HG03196 (cell line): ENCODE measurements around the gene HSPB1.
"Not testable (repeated sequence)": the region's sequence is repeated elsewhere in the genome, so short reads cannot be mapped to it uniquely, and the experiment has no call there.

Experiments
- ATAC-seq: cut with Tn5 transposase; IDR thresholded peaks from one replicate; pipeline ENCODE4 v1.9.1; 2021; ENCODE audit not compliant: unreplicated experiment

The HSPB1 gene

GRCh38 chr7:76303202-76304147 lies 1.0 kb downstream of the HSPB1 start:
- ATAC-seq = peak; percentile 32

DNA sequence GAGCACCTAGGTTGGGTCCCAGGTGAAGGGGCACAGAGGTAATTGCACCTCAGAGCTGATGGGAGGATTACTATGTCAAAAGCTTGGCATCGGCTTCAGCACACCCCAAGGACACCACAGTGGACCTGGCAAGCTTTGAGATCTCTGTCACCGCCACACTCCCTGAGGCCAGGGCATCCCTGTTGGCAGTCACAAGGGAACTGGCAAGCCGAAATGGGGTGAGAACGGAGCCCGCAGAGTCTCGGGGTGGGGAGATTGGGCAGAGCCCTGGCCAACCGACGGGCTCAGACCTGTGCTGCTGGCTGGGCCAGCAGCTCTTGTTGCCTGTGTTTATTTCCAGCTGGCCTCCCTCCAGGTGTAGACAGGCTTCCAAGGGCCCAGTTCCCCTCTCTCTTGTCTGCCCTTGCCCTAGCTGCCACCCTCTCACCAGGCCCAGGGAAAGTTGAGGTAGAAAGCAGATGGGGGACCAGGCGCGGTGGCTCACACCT lies 2.5 kb downstream of the HSPB1 start:
- ATAC-seq = no peak

- ATAC-seq = not testable (repeated sequence)
Measured at GRCh38 chr7:76308874-76309273, 6.4 kb downstream of the HSPB1 start.

DNA sequence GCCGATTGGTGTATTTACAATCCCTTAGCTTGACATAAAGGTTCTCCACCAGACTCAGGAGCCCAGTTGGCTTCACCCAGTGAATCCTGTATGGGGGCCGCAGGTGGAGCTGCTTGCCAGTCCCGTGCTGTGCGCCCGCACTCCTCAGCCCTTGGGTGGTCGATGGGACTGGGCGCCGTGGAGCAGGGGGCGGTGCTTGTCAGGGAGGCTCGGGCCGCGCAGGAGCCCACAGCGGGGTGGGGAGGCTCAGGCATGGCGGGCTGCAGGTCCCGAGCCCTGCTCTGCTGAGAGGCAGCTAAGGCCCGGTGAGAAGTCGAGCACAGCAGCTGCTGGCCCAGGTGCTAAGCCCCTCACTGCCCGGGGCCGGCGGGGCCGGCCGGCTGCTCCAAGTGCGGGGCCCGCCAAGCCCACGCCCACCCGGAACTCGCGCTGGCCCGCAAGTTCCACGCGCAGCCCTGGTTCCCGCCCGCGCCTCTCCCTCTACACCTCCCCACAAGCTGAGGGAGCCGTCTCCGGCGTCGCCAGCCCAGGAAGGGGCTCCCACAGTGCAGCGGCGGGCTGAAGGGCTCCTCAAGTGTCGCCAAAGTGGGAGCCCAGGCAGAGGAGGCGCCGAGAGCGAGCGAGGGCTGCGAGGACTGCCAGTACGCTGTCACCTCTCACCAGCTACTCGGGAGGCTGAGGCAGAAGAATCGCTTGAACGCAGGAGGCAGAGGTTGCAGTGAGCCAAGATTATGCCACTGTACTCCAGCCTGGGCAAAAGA lies 7.0 kb downstream of the HSPB1 start:
- ATAC-seq = not testable (repeated sequence)

GRCh38 chr7:76310102-76310957 lies 7.9 kb downstream of the HSPB1 start:
- no peak for ATAC-seq

DNA sequence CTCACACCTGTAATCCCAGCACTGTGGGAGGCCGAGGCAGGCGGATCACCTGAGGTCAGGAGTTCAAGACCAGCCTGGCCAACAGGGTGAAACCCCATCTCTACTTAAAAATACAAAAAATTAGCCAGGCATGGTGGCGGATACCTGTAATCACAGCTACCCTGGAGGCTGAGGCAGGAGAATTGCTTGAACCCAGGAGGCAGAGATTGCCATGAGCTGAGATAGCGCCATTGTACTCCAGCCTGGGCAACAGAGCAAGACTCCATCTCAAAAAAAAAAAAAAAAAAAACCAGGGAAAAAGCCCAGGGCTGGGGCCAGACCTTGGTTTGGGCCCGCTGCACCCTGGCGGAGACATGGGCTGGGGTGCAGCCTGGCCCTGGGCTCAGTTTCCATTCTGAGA lies 9.4 kb downstream of the HSPB1 start:
- not testable (repeated sequence) for ATAC-seq

GRCh38 chr7:76314042-76314721 lies 11.7 kb downstream of the HSPB1 start:
- peak; percentile 36 for ATAC-seq

DNA sequence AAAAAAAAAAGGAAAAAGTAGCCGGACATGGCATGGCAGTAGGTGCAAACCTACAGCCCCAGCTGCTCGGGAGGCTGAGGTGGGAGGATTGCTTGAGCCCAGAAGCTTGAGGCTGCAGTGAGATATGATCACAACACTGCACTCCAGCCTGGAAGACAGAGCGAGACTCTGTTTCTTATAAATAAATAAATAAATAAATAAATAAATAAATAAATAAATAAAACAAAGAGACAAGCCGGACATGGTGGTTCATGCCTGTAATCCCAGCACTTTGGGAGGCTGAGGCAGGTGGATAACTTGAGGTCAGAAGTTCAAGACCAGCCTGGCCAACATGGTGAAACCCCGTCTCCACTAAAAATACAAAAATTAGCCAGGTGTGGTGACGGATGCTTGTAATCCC lies 12.3 kb downstream of the HSPB1 start:
- not testable (repeated sequence) for ATAC-seq

- no peak for ATAC-seq
Measured at GRCh38 chr7:76315364-76315763, 12.9 kb downstream of the HSPB1 start.

DNA sequence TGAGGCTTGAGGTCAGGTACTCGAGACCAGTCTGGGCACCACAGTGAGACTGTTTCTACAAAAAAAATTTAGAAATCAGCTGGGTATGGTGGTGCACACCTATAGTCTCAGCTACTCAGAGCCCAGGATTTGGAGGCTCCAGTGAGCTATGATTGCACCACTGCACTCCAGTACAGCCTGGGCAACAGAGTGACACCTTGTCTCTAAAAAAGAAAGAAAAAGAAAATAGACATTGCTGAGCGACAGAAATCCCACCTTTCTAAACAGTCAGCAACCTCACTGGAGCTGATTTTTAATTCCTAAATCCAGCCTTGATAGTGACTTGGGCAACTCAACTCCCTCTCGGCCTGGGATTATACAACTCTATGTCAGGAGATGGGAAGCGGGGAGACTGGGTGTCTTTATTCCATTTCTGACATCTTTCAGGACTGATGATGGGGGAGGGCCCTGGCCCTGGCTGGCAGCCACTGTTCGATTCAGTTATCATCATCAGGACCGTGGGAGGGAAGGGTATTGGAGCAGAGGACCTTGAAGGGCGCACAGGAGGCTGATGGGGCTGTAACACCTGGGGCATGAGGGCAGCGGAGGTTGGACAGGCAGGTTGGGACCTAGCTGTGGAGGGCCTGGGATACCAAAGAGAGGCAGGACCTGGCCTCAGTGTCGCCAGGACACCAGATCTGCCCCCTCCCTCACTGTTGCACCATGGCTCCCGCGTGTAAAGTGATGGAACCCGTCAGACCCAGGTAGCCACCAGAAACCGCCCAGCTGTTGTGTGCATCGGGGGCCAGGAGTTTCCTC lies 14.7 kb downstream of the HSPB1 start:
- ATAC-seq = no peak

DNA sequence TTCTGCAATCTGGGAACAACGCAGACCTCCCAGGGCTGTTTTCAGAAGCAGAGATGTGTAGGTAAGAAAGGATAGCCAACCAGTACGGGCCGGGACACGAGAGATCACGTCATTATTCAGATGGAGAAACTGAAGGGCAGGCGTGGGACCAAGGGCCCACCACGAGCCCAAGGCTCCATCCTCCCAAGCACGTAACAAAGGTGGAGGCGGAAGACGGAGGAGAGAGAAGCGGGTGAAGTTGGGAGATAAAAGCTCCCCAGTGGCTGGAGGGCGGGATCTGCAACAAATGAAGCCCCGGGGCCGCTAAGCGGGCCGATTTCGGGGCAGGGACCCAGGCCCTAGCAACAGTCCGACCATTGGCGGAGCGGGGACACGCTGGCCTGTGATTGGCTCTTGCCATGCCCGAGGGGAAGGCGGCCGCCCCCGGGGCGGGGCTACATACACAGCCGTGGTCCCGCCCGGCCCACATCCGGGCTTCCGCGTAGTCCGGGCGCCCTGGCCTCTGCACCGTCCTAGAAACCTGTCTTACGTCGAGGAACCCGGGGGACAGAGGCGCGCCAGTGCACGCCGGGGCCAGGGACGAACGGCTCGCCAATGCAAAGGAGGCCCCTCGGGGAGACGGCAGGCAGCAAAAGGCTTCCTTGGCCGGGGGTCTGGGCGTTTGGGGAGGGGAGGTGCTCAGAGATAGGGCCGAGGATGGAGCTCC lies 15.5 kb downstream of the HSPB1 start:
- peak; percentile 92 for ATAC-seq

- ATAC-seq = peak; percentile 44
Measured at GRCh38 chr7:76318488-76319353, 16.2 kb downstream of the HSPB1 start.

DNA sequence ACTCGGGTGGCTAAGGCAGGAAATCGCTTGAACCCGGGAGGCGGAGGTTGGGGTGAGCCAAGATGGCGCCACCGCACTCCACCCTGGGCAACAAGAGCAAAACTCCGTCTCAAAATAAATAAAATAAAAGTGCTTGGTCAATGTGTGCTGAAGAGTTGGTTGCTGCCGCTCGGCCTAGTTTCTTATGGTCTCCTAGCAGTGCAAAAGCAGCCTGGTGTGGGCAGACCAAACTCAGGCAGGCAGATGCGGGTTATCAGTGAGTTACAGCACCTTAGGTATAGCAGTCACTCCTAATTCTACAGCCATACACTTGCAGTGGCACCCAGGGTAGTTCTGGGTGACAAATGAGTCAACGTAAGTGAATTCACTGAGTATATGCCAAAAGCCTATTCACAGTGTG lies 22.6 kb downstream of the HSPB1 start:
- no peak for ATAC-seq

DNA sequence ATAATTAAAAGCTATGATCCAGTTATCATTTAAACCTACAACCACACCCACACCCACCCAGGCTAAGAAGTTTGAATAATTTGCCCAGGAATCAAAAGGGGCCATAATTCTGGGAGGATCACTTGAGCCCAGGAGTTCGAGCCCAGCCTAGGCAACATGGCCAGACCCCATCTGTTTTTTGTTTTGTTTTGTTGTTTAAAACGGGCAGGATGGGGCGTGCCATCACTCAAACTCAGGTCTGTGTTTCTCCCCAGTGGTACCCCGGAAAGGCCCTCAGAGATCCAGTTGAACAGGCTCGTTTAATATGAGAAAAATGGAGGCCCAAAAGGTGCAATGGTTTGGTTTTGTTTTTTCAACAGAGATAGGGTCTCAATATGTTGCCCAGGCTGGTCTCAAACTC lies 23.3 kb downstream of the HSPB1 start:
- no peak for ATAC-seq

- no peak for ATAC-seq
Measured at GRCh38 chr7:76326646-76327233, 24.3 kb downstream of the HSPB1 start.

GRCh38 chr7:76327610-76328009 lies 25.1 kb downstream of the HSPB1 start:
- no peak for ATAC-seq

DNA sequence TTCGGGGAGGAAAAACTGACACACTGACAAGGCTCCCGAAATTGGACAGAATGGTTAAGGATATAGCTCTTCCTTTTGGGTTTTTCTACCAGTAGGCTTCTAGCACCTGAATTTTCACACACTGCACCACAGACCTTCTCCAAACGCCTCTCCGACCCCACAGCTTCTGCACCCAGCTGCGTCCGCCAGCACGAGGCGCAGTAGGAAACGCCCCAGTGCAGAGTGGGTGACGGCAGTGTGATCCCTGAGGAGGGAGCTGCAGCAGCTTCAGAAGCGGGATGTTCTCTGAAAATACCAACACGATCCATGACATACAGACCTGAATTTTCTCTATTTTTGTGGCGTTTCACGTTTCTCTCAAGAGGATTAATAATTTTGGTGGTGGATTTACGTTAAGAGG lies 25.9 kb downstream of the HSPB1 start:
- ATAC-seq = no peak

DNA sequence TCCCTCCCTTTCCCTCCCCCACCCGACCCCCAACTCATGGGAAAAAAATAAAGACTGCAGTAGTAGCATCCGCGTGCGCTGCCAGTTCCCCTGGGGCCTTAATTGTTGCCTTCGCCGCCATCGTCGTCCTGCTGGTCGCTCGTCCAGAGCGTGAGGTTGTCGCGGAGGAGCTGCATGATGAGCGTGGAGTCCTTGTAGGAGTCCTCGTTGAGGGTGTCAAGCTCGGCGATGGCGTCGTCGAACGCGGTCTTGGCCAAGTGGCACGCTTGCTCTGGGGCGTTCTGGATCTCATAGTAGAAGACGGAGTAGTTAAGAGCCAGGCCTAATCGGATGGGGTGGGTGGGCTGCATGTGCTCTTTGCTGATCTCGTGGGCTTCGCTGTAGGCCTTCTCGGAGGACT lies 27.0 kb downstream of the HSPB1 start:
- ATAC-seq = no peak
